MM.1S (cell line): ENCODE results near the gene CD244.

Experiments
- EZH2phosphoT487 ChIP-seq: fragments of 300-600 bp; sonication (generic); IDR thresholded peaks from 2 replicates; pipeline ENCODE4 v1.6.1; 2018; ENCODE audit warnings: antibody characterized with exemption, low read length
- TF ChIP-seq, protein P1 (sequence below): fragments of 300-600 bp; sonication (generic); IDR thresholded peaks from 2 replicates; pipeline ENCODE4 v1.5.1; 2016; ENCODE audit warnings: antibody characterized with exemption, low read length, mixed read lengths

DNA sequence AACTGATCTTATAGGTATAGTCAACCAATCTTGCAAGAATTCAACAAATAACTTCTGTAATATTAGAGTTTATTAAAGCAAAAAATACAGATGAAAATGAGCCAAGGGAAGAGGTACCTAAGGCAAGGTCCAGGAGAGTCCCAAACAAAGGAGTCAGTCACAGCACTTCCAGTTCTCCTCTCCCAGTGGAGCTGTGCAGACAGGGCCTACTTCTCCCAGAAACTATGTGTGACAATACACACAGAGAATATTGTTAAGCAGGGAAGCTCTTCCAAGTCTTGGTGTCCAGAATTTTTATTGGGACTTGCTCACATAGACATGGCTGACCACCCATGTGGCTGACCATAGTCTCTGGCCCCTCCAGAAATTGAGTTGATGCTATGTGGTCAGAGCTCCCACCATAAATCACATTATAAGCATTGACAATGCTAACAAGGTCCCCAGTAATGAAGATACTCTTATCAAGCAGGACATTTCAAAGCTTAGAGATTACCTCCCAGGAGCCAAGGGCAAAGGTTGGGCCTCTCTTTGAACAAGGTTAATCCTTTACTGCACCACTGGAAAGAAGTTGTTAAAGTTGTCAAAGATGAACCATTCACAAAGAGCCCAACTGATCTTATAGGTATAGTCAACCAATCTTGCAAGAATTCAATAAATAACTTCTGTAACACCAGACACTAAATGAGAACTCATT is 3.5 kb upstream of the CD244 start:
- TF ChIP-seq, protein P1, sequence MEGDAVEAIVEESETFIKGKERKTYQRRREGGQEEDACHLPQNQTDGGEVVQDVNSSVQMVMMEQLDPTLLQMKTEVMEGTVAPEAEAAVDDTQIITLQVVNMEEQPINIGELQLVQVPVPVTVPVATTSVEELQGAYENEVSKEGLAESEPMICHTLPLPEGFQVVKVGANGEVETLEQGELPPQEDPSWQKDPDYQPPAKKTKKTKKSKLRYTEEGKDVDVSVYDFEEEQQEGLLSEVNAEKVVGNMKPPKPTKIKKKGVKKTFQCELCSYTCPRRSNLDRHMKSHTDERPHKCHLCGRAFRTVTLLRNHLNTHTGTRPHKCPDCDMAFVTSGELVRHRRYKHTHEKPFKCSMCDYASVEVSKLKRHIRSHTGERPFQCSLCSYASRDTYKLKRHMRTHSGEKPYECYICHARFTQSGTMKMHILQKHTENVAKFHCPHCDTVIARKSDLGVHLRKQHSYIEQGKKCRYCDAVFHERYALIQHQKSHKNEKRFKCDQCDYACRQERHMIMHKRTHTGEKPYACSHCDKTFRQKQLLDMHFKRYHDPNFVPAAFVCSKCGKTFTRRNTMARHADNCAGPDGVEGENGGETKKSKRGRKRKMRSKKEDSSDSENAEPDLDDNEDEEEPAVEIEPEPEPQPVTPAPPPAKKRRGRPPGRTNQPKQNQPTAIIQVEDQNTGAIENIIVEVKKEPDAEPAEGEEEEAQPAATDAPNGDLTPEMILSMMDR, result no peak
- TF ChIP-seq EZH2phosphoT487, result no peak
